Activated naive CD4-positive, alpha-beta T cell treated with anti-CD3 and anti-CD28 coated beads, Interleukin-2, amount 10 ng/mL, durations not matched to agents 5 hours and 36 hours (primary cell): ENCODE data around the gene DNAI4. TPM values are rescaled to one million over a fixed set of nuclear protein-coding genes. Genes with fewer than 3 reads are reported as not detected.

Experiments
- total RNA-seq, 2 experiments: library from RNA; stranded (reverse); gene quantifications; one replicate each; pipeline ENCODE4 v1.2.3, GENCODE V29; 2021

Gene DNAI4
- 1 to 10 TPM; 1.9 to 2.2 TPM for total RNA-seq

DNA sequence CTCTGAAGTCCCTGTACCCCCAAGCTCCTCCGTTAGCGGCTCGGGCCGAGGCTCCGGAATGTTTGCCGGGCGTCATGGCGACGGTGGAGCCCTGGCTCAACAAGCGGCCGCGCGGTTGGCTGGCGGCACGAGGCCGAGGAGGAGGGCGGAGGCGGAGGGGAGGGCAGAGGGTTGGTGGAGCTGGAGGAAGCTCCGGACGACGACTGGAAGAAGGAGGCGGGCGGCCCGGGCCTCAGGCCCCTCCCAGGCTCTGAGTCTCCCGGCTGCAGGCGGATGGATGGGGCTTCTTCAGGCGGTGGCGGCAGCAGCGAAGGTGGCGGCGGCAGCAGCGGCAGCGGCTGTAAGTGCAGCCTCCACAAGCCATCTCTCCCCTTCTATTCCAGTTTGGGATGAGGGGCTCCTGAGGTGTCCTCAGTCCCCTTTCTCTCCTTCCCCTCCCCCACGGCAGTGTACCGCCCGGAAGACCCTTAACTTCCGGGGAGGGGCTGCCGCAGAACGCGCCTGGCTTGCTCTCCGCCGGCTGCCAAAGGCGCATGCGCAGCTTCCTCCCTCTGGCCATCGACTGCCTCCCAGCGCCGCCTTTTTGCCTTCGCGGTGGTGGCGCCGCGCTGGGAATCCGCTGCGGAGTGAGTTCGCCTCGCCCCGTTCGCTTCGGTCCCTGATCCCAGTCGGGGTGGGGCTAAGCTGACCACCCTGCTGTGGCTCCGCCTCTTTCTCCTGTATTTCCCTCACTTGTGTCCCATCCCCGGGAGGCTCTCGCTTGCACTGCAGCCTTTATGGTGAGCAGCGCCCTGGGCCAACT, at the start of gene DNAI4, which contains the start of gene MIER1:
Gene DNAI4, minus strand, starts transcription at position 101 of the 802 bp plus-strand sequence. Its CDS starts 25 bp downstream, at position 76.
Gene MIER1, plus strand, starts transcription at position 235 of the 802 bp plus-strand sequence. Its CDS starts 39 bp downstream, at position 274.

Other genes with a start within 250 kb of the DNAI4 start
- not detected for gene DYNLT5, start 172.4 kb downstream of the DNAI4 start, total RNA-seq
- not detected for gene INSL5, start 123.6 kb downstream of the DNAI4 start, total RNA-seq
- 10 to 100 TPM; 50.8 to 51.1 TPM for gene MIER1, start 134 bp upstream of the DNAI4 start, total RNA-seq
- 10 to 100 TPM; 13.4 to 13.5 TPM for gene SLC35D1, start 129.3 kb upstream of the DNAI4 start, total RNA-seq
- not detected for gene C1orf141, start 210.1 kb upstream of the DNAI4 start, total RNA-seq
- gene IL23R, start 241.6 kb upstream of the DNAI4 start, total RNA-seq: under 1 TPM; 0.12 to 0.13 TPM